ENCODE data around the gene PRDM11. TPM values are rescaled to one million over a fixed set of nuclear protein-coding genes. Genes with fewer than 3 reads are reported as not detected.
A peak's percentile ranks its signal among the peaks of the same experiment; 100 is the strongest.

Gene PRDM11
- total RNA-seq, 2 donors from 2014 or later = 0.57 to 1.5 TPM

DNA sequence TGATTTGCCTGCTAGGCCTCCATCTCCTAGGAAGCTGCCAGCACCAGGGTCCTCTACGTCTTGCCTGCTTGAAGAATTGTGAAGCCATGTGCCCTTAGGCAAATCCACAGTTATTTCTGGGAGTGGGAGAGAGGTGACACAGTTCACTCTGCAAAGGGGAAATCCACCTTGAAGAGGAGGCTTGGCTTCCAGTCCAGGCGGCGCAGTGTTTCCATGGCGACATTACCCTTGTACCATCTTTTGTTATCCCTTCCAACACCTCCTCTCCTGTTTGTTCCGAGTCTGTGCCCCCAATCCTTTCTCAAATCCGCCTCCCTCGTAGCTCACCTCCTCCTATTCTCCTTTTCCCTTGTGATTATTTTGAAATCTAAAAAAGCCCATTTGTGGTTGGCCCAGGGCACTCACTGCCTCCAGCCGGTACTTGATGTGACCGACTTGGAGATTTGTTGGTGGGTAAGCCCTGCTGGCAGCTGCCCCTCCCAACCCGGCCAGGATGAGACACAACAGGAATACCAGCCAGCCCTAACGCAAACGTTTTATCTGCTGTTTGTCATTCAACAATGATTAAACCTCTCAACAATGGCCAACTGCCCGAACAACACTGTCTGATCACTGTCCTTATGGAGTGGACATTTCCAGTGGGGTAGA lies 121.3 kb downstream of the PRDM11 start:
- no peak overlapping the region for H3K27ac Mint-ChIP-seq
- no peak for DNase-seq (ENCODE audit: low spot score in 2 of 2)
- H3K36me3 Mint-ChIP-seq = no peaks in the 10 kb centered on the region
- no peaks in the 10 kb centered on the region for H3K9me3 Mint-ChIP-seq
- ATAC-seq = no peak

DNA sequence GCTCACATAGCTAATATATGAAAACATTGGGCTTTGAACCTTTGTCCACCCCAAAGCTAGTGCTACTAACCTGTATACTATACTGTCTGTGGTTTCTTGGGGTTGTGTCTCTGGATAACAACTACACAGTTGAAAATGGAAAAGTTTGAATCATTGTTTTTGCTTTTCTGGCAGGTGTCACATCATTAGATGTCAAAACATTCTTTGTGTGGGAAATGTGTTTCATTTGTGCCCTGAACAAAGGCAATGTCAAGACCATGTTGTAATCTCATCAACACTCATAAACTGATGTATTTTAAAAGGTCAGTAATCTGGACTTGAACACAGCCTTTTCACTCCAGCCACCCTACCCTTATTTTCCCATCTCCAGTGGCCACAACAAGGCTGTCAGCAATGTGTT lies 123.2 kb downstream of the PRDM11 start:
- Mint-ChIP-seq H3K9me3 (no peaks in the 10 kb centered on the region), H3K27ac (no peak overlapping the region), H3K36me3 (no peaks in the 10 kb centered on the region)
- DNase-seq (ENCODE audit: low spot score in 2 of 2) (no peak), ATAC-seq (no peak)

DNA sequence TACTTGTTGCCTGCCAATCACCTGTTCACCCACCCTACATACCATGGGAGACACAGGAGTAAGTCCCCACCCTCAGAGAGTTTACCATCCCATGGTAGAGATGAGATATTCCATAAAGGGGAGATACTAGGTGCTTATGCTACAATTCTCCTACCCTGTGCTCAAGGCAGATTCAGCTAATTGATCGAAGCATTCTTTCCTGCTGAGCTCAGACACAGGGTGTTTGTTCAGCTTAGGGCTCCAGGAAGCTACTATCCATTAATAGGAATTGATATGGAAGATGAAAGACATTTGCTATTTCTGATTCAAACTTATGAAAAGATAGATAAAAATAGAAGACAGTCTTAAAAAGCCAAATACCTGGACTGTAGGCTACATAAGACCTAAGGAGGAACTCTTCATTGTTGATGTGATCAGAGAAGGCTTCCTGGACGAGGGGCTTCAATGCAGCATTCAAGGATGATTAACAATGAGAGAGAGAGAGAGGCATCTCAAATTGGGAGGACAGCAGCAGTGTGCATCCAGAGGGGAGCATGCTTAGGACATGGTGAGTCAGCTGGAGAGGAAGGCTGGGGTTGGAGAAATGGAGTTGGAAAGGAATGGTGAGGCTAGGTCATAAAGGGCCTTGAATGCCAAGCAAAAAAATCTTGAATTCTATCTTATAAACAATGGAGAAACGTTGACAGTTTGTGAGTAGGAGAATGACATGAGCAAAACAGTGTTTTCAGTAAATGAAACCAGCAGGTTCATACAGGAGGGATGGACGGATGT lies 124.7 kb downstream of the PRDM11 start:
- Mint-ChIP-seq H3K27ac (no peak overlapping the region), H3K36me3 (no peaks in the 10 kb centered on the region), H3K9me3 (no peaks in the 10 kb centered on the region)
- DNase-seq (ENCODE audit: low spot score in 2 of 2) (no peak), ATAC-seq (no peak)

DNA sequence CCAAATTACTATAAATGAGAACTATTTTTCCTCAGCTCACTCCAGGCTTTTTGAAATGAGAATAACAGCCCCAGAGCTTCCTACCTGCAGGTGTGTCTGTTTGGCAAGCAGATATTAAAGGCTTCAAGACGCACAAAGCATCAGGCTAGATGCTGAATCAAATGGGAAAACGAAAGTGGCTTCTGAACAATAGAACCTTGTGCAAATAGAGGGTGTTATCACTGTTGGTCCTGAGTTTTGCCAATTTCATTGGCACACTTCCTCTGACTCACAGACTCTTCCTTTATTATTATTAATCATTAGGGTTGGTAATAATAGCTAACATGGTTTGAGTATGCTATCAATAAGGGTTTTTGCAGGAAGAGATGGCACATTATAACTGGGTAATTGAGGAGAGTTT lies 126.3 kb downstream of the PRDM11 start:
- Mint-ChIP-seq H3K36me3 (no peaks in the 10 kb centered on the region), H3K9me3 (no peaks in the 10 kb centered on the region), H3K27ac (no peak overlapping the region)
- DNase-seq (ENCODE audit: low spot score in 2 of 2) (no peak), ATAC-seq (no peak)

DNA sequence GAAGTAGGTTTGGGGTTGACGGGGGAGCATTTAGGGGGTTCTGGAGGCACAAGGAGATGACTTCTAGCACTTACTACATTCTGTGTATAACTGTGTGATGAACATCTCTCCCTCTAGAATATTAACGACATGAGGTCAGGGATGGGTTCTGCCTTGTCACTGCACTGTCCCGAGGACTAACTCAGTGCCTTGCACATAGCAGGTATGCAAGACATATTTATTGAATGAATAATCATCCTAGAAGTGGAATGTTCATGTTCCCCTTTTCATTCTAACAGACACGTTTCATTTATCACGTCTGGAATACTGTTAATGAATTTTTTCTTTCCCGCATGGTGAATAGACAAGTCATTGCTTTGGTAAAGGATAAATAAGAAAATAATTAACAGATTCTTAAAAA lies 127.1 kb downstream of the PRDM11 start:
- DNase-seq (ENCODE audit: low spot score in 2 of 2) (no peak), ATAC-seq (no peak)
- Mint-ChIP-seq H3K27ac (no peak overlapping the region), H3K9me3 (no peaks in the 10 kb centered on the region), H3K36me3 (no peaks in the 10 kb centered on the region)

DNA sequence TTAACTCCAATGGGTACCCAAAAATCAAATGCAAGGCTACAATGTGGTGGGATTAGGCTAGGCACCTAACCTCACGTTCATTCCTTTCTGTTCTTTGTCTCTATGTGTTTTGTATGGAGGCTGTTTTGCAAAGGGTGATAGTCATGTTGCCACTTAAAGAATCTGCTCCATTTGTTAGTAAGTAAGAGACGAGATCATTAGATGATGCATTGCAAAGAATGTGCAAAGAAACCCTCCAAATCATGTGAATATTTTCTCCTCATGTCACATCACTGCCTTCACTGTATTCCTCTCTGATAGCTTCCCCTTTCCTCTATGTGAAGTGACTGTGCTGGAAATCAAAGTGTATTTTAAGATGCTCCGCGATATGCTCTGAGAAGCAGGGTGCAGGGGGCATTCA lies 127.8 kb downstream of the PRDM11 start:
- ATAC-seq = no peak
- no peak for DNase-seq (ENCODE audit: low spot score in 2 of 2)
- Mint-ChIP-seq H3K9me3 (no peaks in the 10 kb centered on the region), H3K27ac (no peak overlapping the region), H3K36me3 (no peaks in the 10 kb centered on the region)

DNA sequence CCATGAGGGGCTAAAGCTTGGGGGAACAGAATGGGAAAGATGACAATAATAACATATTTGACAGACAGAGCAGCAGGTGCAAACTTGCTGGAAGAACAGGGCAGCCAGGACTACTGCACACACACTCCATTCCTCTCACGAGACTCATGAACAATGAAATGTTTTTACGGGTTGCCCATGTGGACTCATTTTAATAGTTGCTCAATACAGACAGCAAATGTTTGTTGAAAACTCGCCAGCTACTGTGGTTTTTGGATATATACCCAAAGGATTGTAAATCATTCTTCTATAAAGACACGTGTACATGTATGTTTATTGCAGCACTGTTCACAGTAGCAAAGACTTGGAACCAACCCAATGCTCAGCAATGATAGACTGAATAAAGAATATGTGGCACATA lies 129.4 kb downstream of the PRDM11 start:
- Mint-ChIP-seq H3K9me3 (peaks cover 0 to 9% of the 10 kb centered on the region in 2 donors), H3K36me3 (peaks cover 0 to 10% of the 10 kb centered on the region in 2 donors), H3K27ac (no peak overlapping the region)
- ATAC-seq (no peak), DNase-seq (ENCODE audit: low spot score in 2 of 2) (no peak)

DNA sequence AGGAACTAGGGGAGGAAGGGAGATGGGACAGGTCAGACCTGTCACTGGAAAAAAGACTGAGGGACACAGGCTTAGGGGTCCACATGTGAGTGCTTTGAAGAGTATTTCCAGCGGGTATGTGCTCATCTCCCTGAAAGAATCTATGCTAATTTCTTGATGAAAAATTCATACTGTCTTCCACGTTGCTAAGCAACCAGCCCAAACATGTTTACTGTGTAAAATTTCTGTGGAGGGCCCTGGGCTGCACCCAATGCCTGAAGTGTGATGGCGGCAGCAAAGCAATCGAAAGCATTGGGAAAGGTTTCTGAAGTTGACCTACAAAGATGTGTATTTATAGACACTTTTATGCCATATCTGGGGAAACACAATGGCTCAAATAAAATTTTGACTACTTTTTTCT lies 132.3 kb downstream of the PRDM11 start:
- ATAC-seq (no peak), DNase-seq (ENCODE audit: low spot score in 2 of 2) (no peak)
- H3K9me3 Mint-ChIP-seq = peaks cover 0 to 9% of the 10 kb centered on the region in 2 donors
- H3K36me3 Mint-ChIP-seq = peaks cover 0 to 10% of the 10 kb centered on the region in 2 donors
- no peak overlapping the region for H3K27ac Mint-ChIP-seq

DNA sequence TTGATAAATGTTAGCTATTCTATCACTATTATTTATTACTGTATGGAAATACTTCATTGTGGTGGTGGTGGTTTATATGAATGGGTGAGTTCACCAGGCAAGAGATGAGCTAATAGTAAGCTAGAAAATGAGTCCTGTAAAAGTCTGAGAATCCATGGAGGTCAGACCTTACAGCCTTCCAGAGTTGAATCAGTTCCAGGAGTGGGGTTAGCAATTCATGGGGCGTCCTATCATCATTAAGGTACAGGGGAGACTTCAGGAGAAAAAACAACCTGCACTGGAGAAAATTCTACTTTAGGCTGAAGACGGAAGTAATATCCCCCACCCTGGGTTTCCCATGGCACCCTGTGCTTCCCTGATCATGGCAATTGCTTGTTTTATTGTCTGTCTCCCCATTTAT lies 133.2 kb downstream of the PRDM11 start:
- no peak overlapping the region for H3K27ac Mint-ChIP-seq
- no peak for DNase-seq (ENCODE audit: low spot score in 2 of 2)
- H3K9me3 Mint-ChIP-seq = peaks cover 0 to 9% of the 10 kb centered on the region in 2 donors
- H3K36me3 Mint-ChIP-seq = peaks cover 0 to 10% of the 10 kb centered on the region in 2 donors
- ATAC-seq = no peak

DNA sequence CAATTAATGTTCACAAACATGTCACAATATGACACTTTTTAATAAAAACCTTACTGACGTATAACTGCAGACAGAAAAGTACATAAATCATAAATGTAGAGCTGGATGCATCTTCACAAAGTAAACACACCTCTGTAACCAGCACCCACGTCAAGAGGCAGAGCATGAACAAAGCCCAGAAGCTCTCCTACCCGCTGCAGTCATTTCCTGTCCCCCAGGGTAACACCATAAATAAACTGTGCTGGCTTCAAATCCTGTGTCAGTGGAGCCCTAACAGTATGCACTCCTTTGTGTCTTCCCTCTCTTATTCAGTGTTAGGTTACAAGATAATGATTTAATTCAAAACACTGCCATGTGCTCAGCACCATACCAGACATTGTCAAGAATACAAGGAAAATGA lies 134.0 kb downstream of the PRDM11 start:
- Mint-ChIP-seq H3K36me3 (peaks cover 0 to 10% of the 10 kb centered on the region in 2 donors), H3K27ac (no peak overlapping the region), H3K9me3 (peaks cover 0 to 9% of the 10 kb centered on the region in 2 donors)
- ATAC-seq (peak in 1 of 2 donors; percentile 73), DNase-seq (ENCODE audit: low spot score in 2 of 2) (no peak)

DNA sequence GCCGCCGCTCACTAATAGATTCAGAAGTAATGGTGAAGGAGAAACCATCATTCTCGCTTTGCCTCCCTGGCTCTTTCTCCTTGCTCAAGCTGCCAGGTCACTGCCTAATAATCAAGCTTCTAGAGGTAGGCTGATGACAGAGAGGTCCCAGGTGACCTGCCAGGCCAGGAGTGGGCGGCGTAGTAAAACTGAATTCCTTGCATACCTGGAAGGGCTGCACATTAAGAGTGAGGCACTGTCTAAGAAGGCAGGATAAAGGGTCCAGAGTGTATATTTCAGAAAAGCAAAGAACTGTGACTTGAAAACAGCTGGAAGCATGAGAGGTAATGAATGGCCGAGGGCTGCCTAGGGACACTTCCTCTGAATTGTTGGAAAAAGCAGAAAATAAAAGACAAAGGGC lies 135.6 kb downstream of the PRDM11 start:
- DNase-seq (ENCODE audit: low spot score in 2 of 2) = no peak
- peaks cover 0 to 9% of the 10 kb centered on the region in 2 donors for H3K9me3 Mint-ChIP-seq

More for the DNA sequence above, 135.6 kb downstream of the PRDM11 start:
- no peak overlapping the region for H3K27ac Mint-ChIP-seq
- ATAC-seq = no peak
- peaks cover 0 to 10% of the 10 kb centered on the region in 2 donors for H3K36me3 Mint-ChIP-seq

Other genes starting within 250 kb of the PRDM11 start
- gene TP53I11, start 195.8 kb upstream of the PRDM11 start, total RNA-seq = 10 to 100 TPM in 1 of 2 donors, 1 to 10 TPM in 1; 7.5 to 21.5 TPM
- gene SYT13, start 139.7 kb downstream of the PRDM11 start, total RNA-seq = not detected